Measurements from ENCODE around the gene LAMB1.

DNA sequence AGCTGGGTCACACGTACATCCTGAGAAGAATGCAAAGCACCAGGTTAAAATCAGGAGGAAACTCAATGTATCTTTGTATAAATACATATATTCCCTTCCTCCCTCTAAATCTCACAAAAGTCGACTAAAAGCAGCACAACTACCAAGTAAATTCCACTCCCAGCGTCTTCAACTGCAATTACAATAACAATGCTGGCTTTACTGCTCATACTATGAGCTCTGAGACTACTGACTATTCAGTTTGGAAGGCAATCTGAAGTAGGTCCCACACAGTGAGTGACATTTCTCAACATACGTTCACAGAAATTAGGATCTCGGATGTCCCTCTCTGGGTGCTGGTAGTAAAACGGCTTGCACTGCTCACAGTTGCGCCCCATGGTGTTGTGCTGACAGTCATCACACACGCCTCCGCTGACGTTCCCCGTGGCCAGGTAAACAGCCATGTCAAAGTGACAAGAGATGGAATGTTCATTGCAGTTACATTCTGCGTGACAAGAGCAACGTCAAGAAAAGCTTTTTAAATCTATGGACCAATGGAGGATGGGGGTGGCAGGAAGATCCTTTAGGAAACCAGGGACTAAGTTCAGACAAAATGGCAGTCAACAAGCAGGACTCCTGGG is 27.5 kb downstream of the LAMB1 start:
- TF ChIP-seq, protein P1, sequence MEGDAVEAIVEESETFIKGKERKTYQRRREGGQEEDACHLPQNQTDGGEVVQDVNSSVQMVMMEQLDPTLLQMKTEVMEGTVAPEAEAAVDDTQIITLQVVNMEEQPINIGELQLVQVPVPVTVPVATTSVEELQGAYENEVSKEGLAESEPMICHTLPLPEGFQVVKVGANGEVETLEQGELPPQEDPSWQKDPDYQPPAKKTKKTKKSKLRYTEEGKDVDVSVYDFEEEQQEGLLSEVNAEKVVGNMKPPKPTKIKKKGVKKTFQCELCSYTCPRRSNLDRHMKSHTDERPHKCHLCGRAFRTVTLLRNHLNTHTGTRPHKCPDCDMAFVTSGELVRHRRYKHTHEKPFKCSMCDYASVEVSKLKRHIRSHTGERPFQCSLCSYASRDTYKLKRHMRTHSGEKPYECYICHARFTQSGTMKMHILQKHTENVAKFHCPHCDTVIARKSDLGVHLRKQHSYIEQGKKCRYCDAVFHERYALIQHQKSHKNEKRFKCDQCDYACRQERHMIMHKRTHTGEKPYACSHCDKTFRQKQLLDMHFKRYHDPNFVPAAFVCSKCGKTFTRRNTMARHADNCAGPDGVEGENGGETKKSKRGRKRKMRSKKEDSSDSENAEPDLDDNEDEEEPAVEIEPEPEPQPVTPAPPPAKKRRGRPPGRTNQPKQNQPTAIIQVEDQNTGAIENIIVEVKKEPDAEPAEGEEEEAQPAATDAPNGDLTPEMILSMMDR (IDR thresholded peaks at IDR 0.05), result no peak
- no peak for TF ChIP-seq POLR2A (IDR thresholded peaks at IDR 0.05)

Data from esophagus squamous epithelium (tissue), 4 donors.